Measurements from ENCODE around the gene PTPRU.
A peak's percentile ranks its signal among the peaks of the same experiment; 100 is the strongest.

Gene PTPRU

GRCh38 chr1:29270929-29271521 is 34.7 kb downstream of the PTPRU start:
- no peak for DNase-seq

- no peak for DNase-seq
Observed at GRCh38 chr1:29271724-29272123, 35.4 kb downstream of the PTPRU start.

DNA sequence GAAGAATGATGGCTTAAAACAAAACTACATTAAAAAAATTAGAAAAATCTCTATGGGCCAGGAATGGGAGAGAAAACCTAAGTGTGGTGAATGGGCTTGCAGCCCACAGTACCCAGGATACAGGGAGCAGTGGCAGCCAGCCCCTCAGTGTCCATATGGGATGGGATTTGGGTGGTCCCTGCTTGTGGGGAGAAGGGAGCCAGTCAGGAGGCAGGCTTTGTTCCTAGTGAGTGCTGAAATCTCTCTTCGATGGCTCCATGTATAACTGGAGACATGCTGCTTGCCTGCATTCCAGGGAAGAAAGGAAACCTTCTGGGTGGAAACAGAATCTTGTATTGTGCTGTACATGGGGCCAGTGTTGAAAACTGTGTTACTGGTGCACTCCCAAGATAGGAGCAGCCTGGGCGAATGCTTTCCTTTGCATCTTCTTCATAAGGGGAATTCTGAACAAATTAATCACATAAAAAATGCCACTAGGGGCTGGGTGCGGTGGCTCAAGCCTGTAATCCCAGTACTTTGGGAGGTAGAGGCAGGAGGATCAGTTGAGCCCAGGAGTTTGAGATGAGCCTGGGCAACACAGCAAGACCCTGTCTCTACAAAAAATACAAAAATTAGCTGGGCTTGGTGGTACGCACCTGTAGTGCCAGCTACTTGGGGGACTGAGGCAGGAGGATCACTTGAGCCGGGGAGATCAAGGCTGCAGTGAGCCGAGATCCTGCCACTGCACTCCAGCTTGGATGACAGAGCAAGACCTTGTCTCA is 36.0 kb downstream of the PTPRU start:
- no peak for DNase-seq

DNA sequence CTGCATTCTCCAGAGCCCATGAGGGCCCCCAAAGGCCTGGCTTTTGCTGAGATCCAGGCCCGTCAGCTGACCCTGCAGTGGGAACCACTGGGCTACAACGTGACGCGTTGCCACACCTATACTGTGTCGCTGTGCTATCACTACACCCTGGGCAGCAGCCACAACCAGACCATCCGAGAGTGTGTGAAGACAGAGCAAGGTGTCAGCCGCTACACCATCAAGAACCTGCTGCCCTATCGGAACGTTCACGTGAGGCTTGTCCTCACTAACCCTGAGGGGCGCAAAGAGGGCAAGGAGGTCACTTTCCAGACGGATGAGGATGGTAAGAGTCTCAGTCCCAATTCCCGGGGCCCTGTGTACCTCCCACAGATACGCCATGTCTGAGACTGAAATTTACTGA is 39.1 kb downstream of the PTPRU start:
- no peak for DNase-seq

DNA sequence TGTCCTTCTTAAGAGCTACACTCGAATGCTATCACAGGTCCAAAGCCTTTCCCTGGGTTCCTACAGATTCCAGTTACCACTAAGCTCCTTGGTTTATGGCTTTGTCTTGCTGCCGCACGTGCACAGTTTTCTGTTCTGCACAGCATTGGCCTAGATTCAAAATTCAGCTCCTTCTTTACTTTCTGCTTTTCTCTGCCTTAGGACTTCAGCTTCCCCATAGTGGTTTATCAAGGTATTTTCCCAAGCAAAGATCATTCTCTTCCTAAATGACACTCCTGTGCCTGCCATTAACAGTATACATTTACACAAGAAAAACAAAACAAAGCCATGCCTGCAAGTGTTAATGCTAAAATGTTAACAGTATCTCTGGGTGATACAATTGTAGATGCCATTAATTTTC is 41.8 kb downstream of the PTPRU start:
- DNase-seq: no peak

DNA sequence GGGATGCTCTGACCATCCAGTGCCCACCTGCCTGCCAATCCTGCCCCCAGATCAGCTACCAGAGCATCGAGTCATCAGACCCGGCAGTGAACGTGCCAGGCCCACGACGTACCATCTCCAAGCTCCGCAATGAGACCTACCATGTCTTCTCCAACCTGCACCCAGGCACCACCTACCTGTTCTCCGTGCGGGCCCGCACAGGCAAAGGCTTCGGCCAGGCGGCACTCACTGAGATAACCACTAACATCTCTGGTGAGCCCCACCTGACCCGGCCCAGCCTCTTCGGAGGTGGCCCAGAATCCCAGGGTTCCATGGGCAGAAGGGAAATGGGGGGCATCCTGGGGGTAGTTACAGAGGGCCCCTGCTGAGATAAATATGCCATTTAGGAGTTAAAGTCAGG is 43.1 kb downstream of the PTPRU start:
- no peak for DNase-seq

DNA sequence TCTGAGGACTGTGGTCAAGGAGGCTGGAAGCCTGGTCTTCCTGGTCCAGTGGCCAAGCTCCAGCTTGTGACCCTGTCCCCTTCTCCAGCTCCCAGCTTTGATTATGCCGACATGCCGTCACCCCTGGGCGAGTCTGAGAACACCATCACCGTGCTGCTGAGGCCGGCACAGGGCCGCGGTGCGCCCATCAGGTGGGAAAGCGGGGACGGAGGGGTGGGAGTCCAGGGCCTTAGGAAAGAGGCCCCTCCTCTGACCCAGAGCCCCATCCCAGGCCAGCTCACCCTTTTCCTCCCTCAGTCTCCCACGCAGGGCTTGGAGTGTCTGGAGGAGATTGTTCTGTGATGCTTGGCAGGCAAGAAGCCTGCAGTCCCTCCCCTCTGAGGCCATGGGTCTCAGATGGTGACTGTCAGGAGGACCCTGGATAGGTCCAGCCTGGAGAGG is 43.6 kb downstream of the PTPRU start:
- DNase-seq: no peak

GRCh38 chr1:29280409-29281131 is 44.2 kb downstream of the PTPRU start:
- no peak for DNase-seq

- no peak for DNase-seq
Observed at GRCh38 chr1:29281571-29281970, 45.2 kb downstream of the PTPRU start.

DNA sequence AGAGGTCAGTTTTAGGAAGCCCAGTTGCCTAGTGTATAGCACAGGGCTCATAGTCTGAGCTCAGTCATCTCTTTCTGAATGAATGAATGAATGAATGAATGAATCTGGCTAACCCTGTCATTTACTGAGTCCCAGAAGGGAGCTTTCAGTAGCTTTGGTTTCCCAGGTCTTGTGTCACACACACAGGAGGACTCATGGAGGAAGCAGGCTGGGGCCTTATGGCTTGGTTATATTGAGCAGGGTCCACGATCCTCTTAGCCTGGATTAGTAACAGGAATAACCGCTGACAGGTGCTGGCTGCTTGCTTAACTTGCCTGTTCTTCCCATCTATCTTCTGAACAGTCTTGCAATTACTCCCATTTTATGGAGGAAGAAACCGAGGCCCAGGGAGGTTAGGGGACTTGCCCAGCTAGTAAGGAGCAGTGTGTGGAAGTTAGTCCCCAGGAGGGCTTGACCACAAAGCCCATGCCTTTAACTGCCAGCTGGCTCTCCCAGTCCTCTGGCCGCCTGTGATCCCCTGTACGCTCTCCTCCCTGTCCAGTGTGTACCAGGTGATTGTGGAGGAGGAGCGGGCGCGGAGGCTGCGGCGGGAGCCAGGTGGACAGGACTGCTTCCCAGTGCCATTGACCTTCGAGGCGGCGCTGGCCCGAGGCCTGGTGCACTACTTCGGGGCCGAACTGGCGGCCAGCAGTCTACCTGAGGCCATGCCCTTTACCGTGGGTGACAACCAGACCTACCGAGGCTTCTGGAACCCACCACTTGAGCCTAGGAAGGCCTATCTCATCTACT is 46.0 kb downstream of the PTPRU start:
- DNase-seq: no peak

GRCh38 chr1:29282924-29283803 is 46.8 kb downstream of the PTPRU start:
- DNase-seq: peak; percentile 91

- DNase-seq: no peak
Observed at GRCh38 chr1:29283804-29284195, 47.5 kb downstream of the PTPRU start.

GRCh38 chr1:29284286-29284960 is 48.1 kb downstream of the PTPRU start:
- DNase-seq: no peak

GRCh38 chr1:29284961-29285560 is 48.7 kb downstream of the PTPRU start:
- no peak for DNase-seq

GRCh38 chr1:29285771-29286170 is 49.4 kb downstream of the PTPRU start:
- no peak for DNase-seq

- DNase-seq: no peak
Observed at GRCh38 chr1:29286194-29286767, 50.0 kb downstream of the PTPRU start.

GRCh38 chr1:29289493-29289892 is 53.2 kb downstream of the PTPRU start:
- DNase-seq: no peak

- no peak for DNase-seq
Observed at GRCh38 chr1:29290414-29290985, 54.2 kb downstream of the PTPRU start.

DNA sequence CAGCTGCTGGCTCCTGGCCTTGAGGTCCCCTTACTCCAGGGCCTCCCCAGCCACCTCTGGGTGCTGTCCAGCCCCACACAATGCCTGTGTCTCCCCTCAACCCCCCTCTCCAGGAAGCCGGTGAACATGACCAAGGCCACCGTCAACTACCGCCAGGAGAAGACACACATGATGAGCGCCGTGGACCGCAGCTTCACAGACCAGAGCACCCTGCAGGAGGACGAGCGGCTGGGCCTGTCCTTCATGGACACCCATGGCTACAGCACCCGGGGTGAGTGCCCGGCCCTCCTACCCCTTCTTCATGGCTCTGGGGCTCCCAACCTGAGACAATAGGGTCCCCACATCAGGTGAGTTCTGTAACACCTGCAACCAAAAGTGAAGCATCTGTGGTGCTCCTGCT is 55.4 kb downstream of the PTPRU start:
- no peak for DNase-seq

- DNase-seq: no peak
Observed at GRCh38 chr1:29292344-29292743, 56.0 kb downstream of the PTPRU start.
